Measurements from ENCODE around the gene SEMA6C. TPM values are rescaled to one million over a fixed set of nuclear protein-coding genes. Genes with fewer than 3 reads are reported as not detected.

The SEMA6C gene
- total RNA-seq, 1 donor from 2014 or later = 10.1 TPM

DNA sequence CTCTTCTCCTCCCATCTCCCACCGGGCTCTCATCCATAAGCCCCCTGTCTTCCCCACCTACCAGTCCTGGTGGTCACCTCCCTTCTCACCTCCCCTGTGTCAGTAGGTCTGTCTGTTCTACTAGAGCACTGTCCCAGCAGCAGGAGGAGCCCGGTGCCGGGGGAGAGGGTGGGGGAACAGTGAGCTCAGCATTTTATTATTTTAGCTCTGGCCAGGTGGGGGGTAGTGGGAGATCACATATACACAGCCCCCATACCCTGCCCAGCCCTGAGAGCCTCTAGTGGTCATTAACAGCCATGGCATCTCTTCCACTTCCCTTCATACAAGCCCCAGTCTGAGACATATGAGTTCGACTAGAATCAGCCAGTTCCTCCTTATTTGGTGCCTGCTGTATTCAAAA is 29.4 kb upstream of the SEMA6C start, which contains the start of gene TMOD4:
TMOD4 (minus strand) TSS at position 119 of the 400 bp plus-strand sequence. CDS start 1,106 bp downstream, outside the sequence.
- H3K4me3 ChIP-seq = no peak within 1 kb of the TSS
- no peaks in the 10 kb centered on the region for H3K27me3 ChIP-seq
- peaks cover 0 to 61% of the 10 kb centered on the region in 2 donors for H3K36me3 ChIP-seq
- no peaks in the 10 kb centered on the region for H3K9me3 ChIP-seq
- H3K27ac ChIP-seq = no peak within 1 kb of the TSS
- intact Hi-C loops (cut with DNase I) = no loop called here
- no peak for DNase-seq (ENCODE audit: extremely low spot score in 2 of 2)
- TF ChIP-seq CTCF (IDR thresholded peaks at IDR 0.05) (no peak), POLR2A (IDR thresholded peaks at IDR 0.05) (no peak)
- no peaks in the 10 kb centered on the region for H3K4me1 ChIP-seq

GRCh38 chr1:151175041-151175741 is 28.8 kb upstream of the SEMA6C start:
- Histone ChIP-seq H3K36me3 (peaks cover 0 to 61% of the 10 kb centered on the region in 2 donors), H3K27ac (no peak overlapping the region), H3K4me1 (no peaks in the 10 kb centered on the region), H3K27me3 (no peaks in the 10 kb centered on the region), H3K4me3 (no peak overlapping the region), H3K9me3 (no peaks in the 10 kb centered on the region)
- TF ChIP-seq CTCF (IDR thresholded peaks at IDR 0.05) (no peak), POLR2AphosphoS5 (IDR thresholded peaks at IDR 0.05; ENCODE audit: insufficient read depth in 1 of 2, low read depth in 1 of 2) (no peak), POLR2A (IDR thresholded peaks at IDR 0.05) (no peak)
- intact Hi-C loops (cut with DNase I) = no loop called here
- DNase-seq (ENCODE audit: extremely low spot score in 2 of 2) = no peak

DNA sequence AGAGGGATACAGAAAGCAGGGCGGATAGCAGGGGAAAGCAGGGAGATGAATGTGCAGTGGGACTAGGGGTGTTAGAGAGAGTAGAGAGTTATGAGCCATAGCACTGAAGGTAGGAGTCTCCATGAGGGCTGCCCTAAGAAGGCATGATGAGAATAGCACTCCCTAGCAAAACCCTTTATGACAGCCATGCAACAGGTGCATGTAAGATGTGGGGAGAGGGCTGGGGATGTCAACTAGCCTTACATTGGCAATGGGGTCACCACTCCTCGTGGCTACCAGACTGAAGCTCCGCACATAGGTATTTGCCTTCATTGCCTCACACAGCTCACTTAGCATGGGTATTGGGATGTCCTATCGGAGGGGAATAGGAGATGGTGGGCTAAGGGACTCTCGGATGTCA is 24.8 kb upstream of the SEMA6C start:
- Histone ChIP-seq H3K27ac (no peak overlapping the region), H3K36me3 (peaks cover 0 to 42% of the 10 kb centered on the region in 2 donors), H3K9me3 (no peaks in the 10 kb centered on the region), H3K27me3 (no peaks in the 10 kb centered on the region), H3K4me3 (no peak overlapping the region), H3K4me1 (peaks cover 12% of the 10 kb centered on the region)
- no peak for DNase-seq (ENCODE audit: extremely low spot score in 2 of 2)
- intact Hi-C loops (cut with DNase I) = no loop called here
- TF ChIP-seq POLR2A (IDR thresholded peaks at IDR 0.05) (no peak), POLR2AphosphoS5 (IDR thresholded peaks at IDR 0.05; ENCODE audit: insufficient read depth in 1 of 2, low read depth in 1 of 2) (no peak), CTCF (IDR thresholded peaks at IDR 0.05) (no peak)

DNA sequence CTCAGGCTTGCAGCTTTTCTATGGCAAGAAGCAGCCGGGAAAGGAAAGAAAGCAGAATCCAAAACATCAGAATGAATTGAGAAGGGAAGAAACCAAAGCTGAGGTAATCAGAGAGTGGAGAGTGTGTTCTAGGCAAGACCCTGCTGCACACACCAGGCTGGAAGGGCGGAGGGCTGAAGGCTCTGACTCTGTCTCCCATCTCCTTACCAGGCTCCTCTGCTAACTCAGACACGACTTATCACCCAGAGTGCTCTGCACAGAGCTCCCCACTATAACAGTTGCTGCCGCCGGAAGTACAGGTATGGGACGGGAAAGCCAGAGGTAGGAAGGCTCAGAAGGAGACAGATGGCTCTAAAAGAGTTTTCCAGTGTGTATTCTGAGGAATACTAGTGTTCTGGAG is 20.7 kb upstream of the SEMA6C start:
- Histone ChIP-seq H3K4me1 (peaks cover 30% of the 10 kb centered on the region), H3K9me3 (no peaks in the 10 kb centered on the region), H3K27me3 (no peaks in the 10 kb centered on the region), H3K4me3 (peak overlapping the region in 1 of 2 donors; percentile 72), H3K36me3 (peaks cover 0 to 30% of the 10 kb centered on the region in 2 donors), H3K27ac (no peak overlapping the region)
- TF ChIP-seq POLR2AphosphoS5 (IDR thresholded peaks at IDR 0.05; ENCODE audit: insufficient read depth in 1 of 2, low read depth in 1 of 2) = no peak
- no peak for TF ChIP-seq CTCF (IDR thresholded peaks at IDR 0.05)
- TF ChIP-seq POLR2A (IDR thresholded peaks at IDR 0.05) = no peak
- intact Hi-C loops (cut with DNase I) = no loop called here
- DNase-seq (ENCODE audit: extremely low spot score in 2 of 2) = no peak

DNA sequence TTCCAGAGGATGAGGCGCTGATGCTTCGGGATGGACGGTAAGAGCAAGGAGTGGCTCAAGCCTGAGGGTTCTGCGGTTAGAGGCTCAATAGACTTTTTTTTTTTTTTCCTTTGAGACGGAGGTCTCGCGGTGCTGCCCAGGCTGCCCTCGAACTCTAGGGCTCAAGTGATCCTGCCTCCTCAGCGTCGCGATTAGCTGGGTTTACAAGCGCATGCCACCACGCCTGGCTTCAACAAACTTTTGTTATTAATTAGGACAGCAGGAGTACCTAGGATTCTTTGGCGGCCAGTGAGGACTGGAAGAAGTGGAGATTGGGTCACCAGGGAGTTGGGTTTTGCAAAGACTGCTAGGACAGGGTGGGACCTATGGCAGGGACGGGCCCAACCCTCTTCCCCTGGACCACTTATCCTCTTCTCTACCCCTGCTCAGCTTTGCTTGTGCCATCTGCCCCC is 20.1 kb upstream of the SEMA6C start:
- DNase-seq (ENCODE audit: extremely low spot score in 2 of 2) = no peak
- H3K4me1 ChIP-seq = peaks cover 30% of the 10 kb centered on the region
- intact Hi-C loops (cut with DNase I) = no loop called here
- H3K36me3 ChIP-seq = peaks cover 0 to 35% of the 10 kb centered on the region in 2 donors
- no peaks in the 10 kb centered on the region for H3K9me3 ChIP-seq
- no peaks in the 10 kb centered on the region for H3K27me3 ChIP-seq
- H3K27ac ChIP-seq = peak overlapping the region; percentile 88
- TF ChIP-seq CTCF (IDR thresholded peaks at IDR 0.05) = no peak
- no peak for TF ChIP-seq POLR2A (IDR thresholded peaks at IDR 0.05)
- TF ChIP-seq POLR2AphosphoS5 (IDR thresholded peaks at IDR 0.05; ENCODE audit: insufficient read depth in 1 of 2, low read depth in 1 of 2) = no peak
- H3K4me3 ChIP-seq = peak overlapping the region; percentile 72 to 82

All from vagina (tissue), 2 donors.